Measurements from ENCODE around the gene SCAMP4. TPM values are rescaled to one million over a fixed set of nuclear protein-coding genes. Genes with fewer than 3 reads are reported as not detected.
A peak's percentile ranks its signal among the peaks of the same experiment; 100 is the strongest.

Gene SCAMP4
- total and polyA plus RNA-seq, 9 of the 15 experiments (the other 6 are each of a cell fraction or from before 2014, with no cell fraction given) = 0.81 to 45.9 (median 12.8) TPM

DNA sequence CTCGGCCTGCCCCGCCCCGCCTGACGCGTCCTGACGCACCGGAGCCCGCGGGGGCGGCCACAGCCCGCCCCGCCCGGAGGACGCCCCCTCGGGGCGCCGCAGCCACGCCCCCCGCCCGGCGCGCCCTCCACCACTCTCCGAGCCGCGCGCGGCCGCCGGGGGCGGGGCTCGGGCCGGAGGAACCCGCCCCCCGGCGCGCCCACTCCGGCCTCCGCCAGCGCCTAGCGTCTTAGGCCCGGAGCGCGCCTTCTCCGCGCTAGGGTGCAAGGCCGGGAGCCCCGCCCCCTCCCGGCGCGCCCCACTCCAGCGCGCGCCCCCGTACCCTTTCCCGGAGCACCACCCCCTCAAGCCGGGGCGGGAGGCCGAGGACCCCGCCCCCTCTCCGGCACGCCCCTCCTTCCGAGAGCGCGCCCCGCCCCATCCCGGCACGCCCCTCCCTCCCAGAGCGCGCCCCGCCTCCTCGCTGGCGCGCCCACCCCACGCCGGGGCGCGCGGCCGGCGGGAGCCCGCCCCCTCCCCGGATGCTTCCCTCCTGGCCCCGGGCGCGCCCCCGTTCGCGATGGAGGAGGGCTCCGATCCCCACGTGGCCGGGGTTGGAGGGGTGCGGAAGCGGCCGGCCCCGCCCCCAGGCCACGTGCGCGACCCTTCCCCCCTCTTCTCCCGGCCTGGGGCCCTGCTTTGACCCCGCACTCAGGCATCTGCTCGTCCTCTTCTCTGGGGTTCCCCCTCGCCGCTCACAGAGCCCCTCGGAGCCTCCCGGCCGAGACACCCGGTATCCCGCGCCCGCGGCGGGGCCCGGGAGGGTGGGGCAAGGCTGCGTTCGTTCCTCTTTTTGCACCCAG lies 41.3 kb upstream of the SCAMP4 start (continued):
- TF ChIP-seq ZNF518B (CRISPR knock-in tag; IDR thresholded peaks at IDR 0.05) (no peak), PTRF (tag; IDR thresholded peaks at IDR 0.05) (no peak), NUFIP1 (IDR thresholded peaks at IDR 0.05; ENCODE audit: partially characterized antibody) (no peak), ZNF696 (CRISPR knock-in tag; conservative IDR thresholded peaks at IDR 0.05) (no peak), E2F3 (CRISPR knock-in tag; IDR thresholded peaks at IDR 0.05) (0 out of 2 replicates have a peak, but pooled peaks have one; percentile 39), ZNF232 (CRISPR knock-in tag; IDR thresholded peaks at IDR 0.05) (no peak), ZNF274 (IDR thresholded peaks at IDR 0.05; ENCODE audit: borderline replicate concordance, low read depth, low read length) (no peak), ZNF766 (CRISPR knock-in tag; conservative IDR thresholded peaks at IDR 0.05) (peak; percentile 82; the same call in 1 of the 2 replicates), GABPB2 (CRISPR knock-in tag; conservative IDR thresholded peaks at IDR 0.05) (no peak), ZNF431 (CRISPR knock-in tag; IDR thresholded peaks at IDR 0.05) (0 out of 2 replicates have a peak, but pooled peaks have one; percentile 35), KLF10 (CRISPR knock-in tag; IDR thresholded peaks at IDR 0.05) (no peak), ZNF133 (CRISPR knock-in tag; IDR thresholded peaks at IDR 0.05) (no peak), NEUROD1 (IDR thresholded peaks at IDR 0.05; ENCODE audit: borderline replicate concordance, low read depth, low read length, partially characterized antibody) (peak; percentile 16), NELFE (IDR thresholded peaks at IDR 0.05; ENCODE audit: insufficient read depth, insufficient read length) (no peak), ZNF830 (CRISPR knock-in tag; IDR thresholded peaks at IDR 0.05) (no peak), MCM3 (IDR thresholded peaks at IDR 0.05) (no peak), PTBP1 (IDR thresholded peaks at IDR 0.05; ENCODE audit: low read depth, low read length) (no peak), HMG20A (CRISPR knock-in tag; conservative IDR thresholded peaks at IDR 0.05) (no peak), TCF3 (CRISPR knock-in tag; IDR thresholded peaks at IDR 0.05) (no peak), GTF2E2 (tag; IDR thresholded peaks at IDR 0.05) (no peak; the same call in 1 of the 2 replicates), EGR1 (conservative IDR thresholded peaks at IDR 0.05) (peak; percentile 80), ZNF551 (CRISPR knock-in tag; IDR thresholded peaks at IDR 0.05) (no peak), POLR2AphosphoS5 (IDR thresholded peaks at IDR 0.05; ENCODE audit: control insufficient read depth, insufficient read depth, low read depth, low read length) (no peak), HNRNPUL1 (IDR thresholded peaks at IDR 0.05; ENCODE audit: low read length) (no peak), ZNF76 (CRISPR knock-in tag; IDR thresholded peaks at IDR 0.05; ENCODE audit: borderline replicate concordance) (0 out of 2 replicates have a peak, but pooled peaks have one; percentile 36), SMARCB1 (IDR thresholded peaks at IDR 0.05; ENCODE audit: insufficient read length, low read depth) (no peak)
- TF ChIP-seq, protein P1, sequence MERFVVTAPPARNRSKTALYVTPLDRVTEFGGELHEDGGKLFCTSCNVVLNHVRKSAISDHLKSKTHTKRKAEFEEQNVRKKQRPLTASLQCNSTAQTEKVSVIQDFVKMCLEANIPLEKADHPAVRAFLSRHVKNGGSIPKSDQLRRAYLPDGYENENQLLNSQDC (CRISPR knock-in tag; IDR thresholded peaks at IDR 0.05) = no peak

Measured in K562 (cell line).